WTC11 (cell line): ENCODE data around the gene MAGOH. TPM values are rescaled to one million over a fixed set of nuclear protein-coding genes. Genes with fewer than 3 reads are reported as not detected.

Source experiments
- ATAC-seq: fragments of 200-7000 bp; cut with Tn5 transposase; 2 replicates; pipeline ENCODE4 v1.10.0; 2021; ENCODE audit warnings: mild to moderate bottlenecking, moderate library complexity
- CTCF ChIA-PET: fragments of 300-600 bp; sonication (Branson Sonifier 250); formaldehyde crosslinking; loops from one replicate; lab custom pipeline; 2021; ENCODE audit warnings: antibody characterized with exemption; lab: Charles Lee
- POLR2A ChIA-PET: fragments of 350-600 bp; sonication (Branson Sonifier 250); formaldehyde crosslinking; loops from one replicate; lab custom pipeline; 2021; ENCODE audit warnings: antibody characterized with exemption; lab: Charles Lee
- DNase-seq: peaks from one replicate; pipeline ENCODE4 v3.0.0; 2021; ENCODE audit warnings: low spot score
- H3K27ac Mint-ChIP-seq: 2 replicates; pipeline ENCODE4 v1.8.0; 2021; ENCODE audit warnings: mixed read lengths
- H3K27me3 Mint-ChIP-seq: 2 replicates; pipeline ENCODE4 v1.8.0; 2021; ENCODE audit warnings: low read depth, mild to moderate bottlenecking, moderate library complexity, mixed read lengths
- H3K36me3 Mint-ChIP-seq: 2 replicates; pipeline ENCODE4 v1.8.0; 2021; ENCODE audit warnings: mixed read lengths
- H3K4me1 Mint-ChIP-seq: 2 replicates; pipeline ENCODE4 v1.8.0; 2022; ENCODE audit warnings: mixed read lengths
- H3K4me3 Mint-ChIP-seq: 2 replicates; pipeline ENCODE4 v1.8.0; 2021; ENCODE audit warnings: mild to moderate bottlenecking, moderate library complexity, mixed read lengths
- H3K9me3 Mint-ChIP-seq: 2 replicates; pipeline ENCODE4 v1.8.0; 2021; ENCODE audit warnings: mixed read lengths
- ELF4 ChIP-seq: sonication (generic); formaldehyde crosslinking; IDR thresholded peaks from 2 replicates; pipeline ENCODE4 v1.8.1; 2022; ENCODE audit warnings: low read depth, mild to moderate bottlenecking, moderate library complexity, missing genetic modification reagents
- ETV6 ChIP-seq: sonication (generic); formaldehyde crosslinking; IDR thresholded peaks from 2 replicates; pipeline ENCODE4 v1.8.1; 2022; ENCODE audit warnings: mild to moderate bottlenecking, missing genetic modification reagents
- GABPB1 ChIP-seq: sonication (generic); formaldehyde crosslinking; IDR thresholded peaks from 2 replicates; pipeline ENCODE4 v1.8.1; 2023; ENCODE audit warnings: mild to moderate bottlenecking, missing genetic modification reagents
- GRHL2 ChIP-seq: fragments of 250-450 bp; sonication (Bioruptor Pico); IDR thresholded peaks from 2 replicates; pipeline ENCODE4 v1.8.0; 2022; ENCODE audit warnings: mild to moderate bottlenecking, moderate library complexity; ENCODE audit not compliant: insufficient replicate concordance, severe bottlenecking
- JUN ChIP-seq: sonication (generic); formaldehyde crosslinking; IDR thresholded peaks from 2 replicates; pipeline ENCODE4 v1.8.0; 2023; ENCODE audit warnings: mild to moderate bottlenecking, missing genetic modification reagents
- KAT7 ChIP-seq: sonication (generic); formaldehyde crosslinking; IDR thresholded peaks from 2 replicates; pipeline ENCODE4 v1.8.1; 2023; ENCODE audit warnings: missing genetic modification reagents, mild to moderate bottlenecking, borderline replicate concordance
- MYBL2 ChIP-seq: sonication (generic); formaldehyde crosslinking; IDR thresholded peaks from 2 replicates; pipeline ENCODE4 v1.8.1; 2023; ENCODE audit warnings: mild to moderate bottlenecking, moderate library complexity, missing genetic modification reagents
- NR2C2 ChIP-seq: sonication (generic); formaldehyde crosslinking; IDR thresholded peaks from 2 replicates; pipeline ENCODE4 v1.8.0; 2022; ENCODE audit warnings: mild to moderate bottlenecking, missing genetic modification reagents
- RELA ChIP-seq: sonication (generic); formaldehyde crosslinking; IDR thresholded peaks from 2 replicates; pipeline ENCODE4 v1.8.1; 2022; ENCODE audit warnings: missing genetic modification reagents, mild to moderate bottlenecking, borderline replicate concordance
- TCF7 ChIP-seq: sonication (generic); formaldehyde crosslinking; IDR thresholded peaks from 2 replicates; pipeline ENCODE4 v1.8.0; 2022; ENCODE audit warnings: mild to moderate bottlenecking, low read depth, missing genetic modification reagents, moderate library complexity
- TEAD1 ChIP-seq: sonication (generic); formaldehyde crosslinking; IDR thresholded peaks from 2 replicates; pipeline ENCODE4 v1.8.0; 2022; ENCODE audit warnings: mild to moderate bottlenecking, missing genetic modification reagents
- ZNF219 ChIP-seq: sonication (generic); formaldehyde crosslinking; IDR thresholded peaks from 2 replicates; pipeline ENCODE4 v1.8.0; 2023; ENCODE audit warnings: missing genetic modification reagents, mild to moderate bottlenecking, borderline replicate concordance
- ZNF396 ChIP-seq: fragments of 250-450 bp; sonication (Bioruptor Pico); IDR thresholded peaks from 2 replicates; pipeline ENCODE4 v1.8.0; 2021; ENCODE audit warnings: mild to moderate bottlenecking, moderate library complexity, borderline replicate concordance
- ZNF423 ChIP-seq: fragments of 250-450 bp; sonication (Bioruptor Pico); IDR thresholded peaks from 2 replicates; pipeline ENCODE4 v2.1.2; 2022; ENCODE audit warnings: mild to moderate bottlenecking, moderate library complexity
- total RNA-seq: library from RNA; stranded (reverse); gene quantifications from 3 replicates; pipeline ENCODE4 v1.2.3, GENCODE V29; 2021
- TF ChIP-seq, protein P1 (sequence below): sonication (generic); formaldehyde crosslinking; IDR thresholded peaks from 2 replicates; pipeline ENCODE4 v1.8.0; 2022; ENCODE audit warnings: mild to moderate bottlenecking, missing genetic modification reagents
- TF ChIP-seq, protein P2 (sequence below): sonication (generic); formaldehyde crosslinking; IDR thresholded peaks from 2 replicates; pipeline ENCODE4 v1.8.0; 2022; ENCODE audit warnings: missing genetic modification reagents
- TF ChIP-seq, protein P3 (sequence below): sonication (generic); formaldehyde crosslinking; IDR thresholded peaks from 2 replicates; pipeline ENCODE4 v1.8.1; 2023; ENCODE audit warnings: mild to moderate bottlenecking, missing genetic modification reagents
- TF ChIP-seq, protein P4 (sequence below): sonication (generic); formaldehyde crosslinking; IDR thresholded peaks from 2 replicates; pipeline ENCODE4 v1.8.0; 2022; ENCODE audit warnings: mild to moderate bottlenecking, missing genetic modification reagents
- TF ChIP-seq, protein P5 (sequence below): sonication (generic); formaldehyde crosslinking; IDR thresholded peaks from 2 replicates; pipeline ENCODE4 v1.8.0; 2023; ENCODE audit warnings: mild to moderate bottlenecking, missing genetic modification reagents
- TF ChIP-seq, protein P6 (sequence below): sonication (generic); formaldehyde crosslinking; IDR thresholded peaks from 2 replicates; pipeline ENCODE4 v1.8.0; 2023; ENCODE audit warnings: missing genetic modification reagents
- TF ChIP-seq, protein P7 (sequence below): sonication (generic); formaldehyde crosslinking; IDR thresholded peaks from 2 replicates; pipeline ENCODE4 v1.8.1; 2023; ENCODE audit warnings: mild to moderate bottlenecking, missing genetic modification reagents, moderate library complexity
- TF ChIP-seq, protein P8 (sequence below): fragments of 250-450 bp; sonication (Bioruptor Pico); conservative IDR thresholded peaks from 2 replicates; pipeline ENCODE4 v1.9.0; 2021; ENCODE audit warnings: mild to moderate bottlenecking

The MAGOH gene
- total RNA-seq, 1 experiment from 2014 or later = 57.8 TPM

DNA sequence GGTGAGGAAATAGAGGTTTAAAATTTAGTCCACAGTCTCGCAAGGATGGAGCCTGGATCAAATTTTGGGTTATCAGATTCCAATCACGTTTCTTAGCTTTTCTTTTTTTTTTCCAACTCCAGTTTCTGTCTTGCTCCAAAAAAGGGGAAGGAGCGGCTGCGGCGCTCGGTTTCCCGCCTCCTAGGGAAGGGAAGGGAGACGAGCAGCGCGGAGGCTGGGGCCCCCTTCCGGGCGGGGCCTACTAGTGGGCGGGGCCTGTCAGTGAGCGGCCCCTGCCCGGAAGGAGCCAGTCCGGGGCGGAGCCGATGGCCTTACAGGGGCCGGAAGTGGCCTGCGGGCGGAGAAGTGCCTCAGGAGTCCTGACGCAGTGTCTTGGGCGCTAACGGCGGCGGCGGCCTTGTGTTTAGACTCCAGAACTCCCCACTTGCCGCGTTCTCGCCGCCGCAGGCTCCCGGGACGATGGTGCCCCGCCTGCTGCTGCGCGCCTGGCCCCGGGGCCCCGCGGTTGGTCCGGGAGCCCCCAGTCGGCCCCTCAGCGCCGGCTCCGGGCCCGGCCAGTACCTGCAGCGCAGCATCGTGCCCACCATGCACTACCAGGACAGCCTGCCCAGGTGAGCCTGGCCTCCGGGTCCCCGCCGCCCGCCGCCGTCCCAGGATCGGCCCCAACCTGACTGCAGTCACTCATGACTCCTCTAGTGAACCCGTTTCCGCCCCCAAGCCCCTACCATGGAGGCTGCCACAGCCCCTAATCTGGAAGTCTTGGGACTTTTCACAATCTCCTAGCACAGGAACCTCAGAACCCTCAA lies 41.6 kb downstream of the MAGOH start, which contains the start of gene CPT2 (continued):
- peak; percentile 75; the same call in 1 of the 2 replicates for TF ChIP-seq ETV6 (CRISPR knock-in tag)
- 0 out of 2 replicates have a peak, but pooled peaks have one; percentile 14 for TF ChIP-seq ELF4 (CRISPR knock-in tag)
- TF ChIP-seq ZNF423 (CRISPR knock-in tag) = no peak
- TF ChIP-seq RELA = peak; percentile 36; the same call in 1 of the 2 replicates

DNA sequence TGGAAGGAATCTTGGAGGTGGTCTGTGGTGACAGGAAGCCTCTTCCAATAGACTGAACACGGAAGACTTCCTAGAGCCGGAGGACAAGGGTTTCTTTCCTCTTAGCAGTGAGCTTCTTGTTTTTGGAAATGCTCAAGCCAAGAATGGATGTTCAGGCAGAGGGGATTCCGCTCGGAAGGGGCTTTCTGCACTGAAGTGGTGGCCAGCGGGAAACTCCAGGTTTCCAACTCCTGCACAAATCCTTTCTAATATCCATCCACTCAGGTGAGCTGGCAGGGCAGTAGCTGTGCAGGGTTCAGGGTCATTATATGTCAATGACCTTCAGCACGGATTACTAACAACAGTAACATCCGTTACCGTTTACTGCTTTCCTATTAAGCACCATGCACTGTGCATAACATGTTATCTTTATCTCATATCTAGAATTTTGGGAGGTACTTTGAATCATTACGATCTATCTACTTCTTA lies 42.3 kb downstream of the MAGOH start:
- POLR2A ChIA-PET = no interaction called here
- no peak for ATAC-seq
- TF ChIP-seq TEAD1 (CRISPR knock-in tag) (no peak), GABPB1 (CRISPR knock-in tag) (no peak), GRHL2 (no peak), NR2C2 (no peak), ZNF396 (no peak), MYBL2 (no peak), TCF7 (CRISPR knock-in tag) (no peak), KAT7 (CRISPR knock-in tag) (no peak), ZNF219 (CRISPR knock-in tag) (no peak), JUN (no peak)
- TF ChIP-seq, protein P1, sequence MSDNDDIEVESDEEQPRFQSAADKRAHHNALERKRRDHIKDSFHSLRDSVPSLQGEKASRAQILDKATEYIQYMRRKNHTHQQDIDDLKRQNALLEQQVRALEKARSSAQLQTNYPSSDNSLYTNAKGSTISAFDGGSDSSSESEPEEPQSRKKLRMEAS = no peak
- TF ChIP-seq, protein P2, sequence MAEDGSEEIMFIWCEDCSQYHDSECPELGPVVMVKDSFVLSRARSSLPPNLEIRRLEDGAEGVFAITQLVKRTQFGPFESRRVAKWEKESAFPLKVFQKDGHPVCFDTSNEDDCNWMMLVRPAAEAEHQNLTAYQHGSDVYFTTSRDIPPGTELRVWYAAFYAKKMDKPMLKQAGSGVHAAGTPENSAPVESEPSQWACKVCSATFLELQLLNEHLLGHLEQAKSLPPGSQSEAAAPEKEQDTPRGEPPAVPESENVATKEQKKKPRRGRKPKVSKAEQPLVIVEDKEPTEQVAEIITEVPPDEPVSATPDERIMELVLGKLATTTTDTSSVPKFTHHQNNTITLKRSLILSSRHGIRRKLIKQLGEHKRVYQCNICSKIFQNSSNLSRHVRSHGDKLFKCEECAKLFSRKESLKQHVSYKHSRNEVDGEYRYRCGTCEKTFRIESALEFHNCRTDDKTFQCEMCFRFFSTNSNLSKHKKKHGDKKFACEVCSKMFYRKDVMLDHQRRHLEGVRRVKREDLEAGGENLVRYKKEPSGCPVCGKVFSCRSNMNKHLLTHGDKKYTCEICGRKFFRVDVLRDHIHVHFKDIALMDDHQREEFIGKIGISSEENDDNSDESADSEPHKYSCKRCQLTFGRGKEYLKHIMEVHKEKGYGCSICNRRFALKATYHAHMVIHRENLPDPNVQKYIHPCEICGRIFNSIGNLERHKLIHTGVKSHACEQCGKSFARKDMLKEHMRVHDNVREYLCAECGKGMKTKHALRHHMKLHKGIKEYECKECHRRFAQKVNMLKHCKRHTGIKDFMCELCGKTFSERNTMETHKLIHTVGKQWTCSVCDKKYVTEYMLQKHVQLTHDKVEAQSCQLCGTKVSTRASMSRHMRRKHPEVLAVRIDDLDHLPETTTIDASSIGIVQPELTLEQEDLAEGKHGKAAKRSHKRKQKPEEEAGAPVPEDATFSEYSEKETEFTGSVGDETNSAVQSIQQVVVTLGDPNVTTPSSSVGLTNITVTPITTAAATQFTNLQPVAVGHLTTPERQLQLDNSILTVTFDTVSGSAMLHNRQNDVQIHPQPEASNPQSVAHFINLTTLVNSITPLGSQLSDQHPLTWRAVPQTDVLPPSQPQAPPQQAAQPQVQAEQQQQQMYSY (CRISPR knock-in tag) = no peak
- TF ChIP-seq, protein P3, sequence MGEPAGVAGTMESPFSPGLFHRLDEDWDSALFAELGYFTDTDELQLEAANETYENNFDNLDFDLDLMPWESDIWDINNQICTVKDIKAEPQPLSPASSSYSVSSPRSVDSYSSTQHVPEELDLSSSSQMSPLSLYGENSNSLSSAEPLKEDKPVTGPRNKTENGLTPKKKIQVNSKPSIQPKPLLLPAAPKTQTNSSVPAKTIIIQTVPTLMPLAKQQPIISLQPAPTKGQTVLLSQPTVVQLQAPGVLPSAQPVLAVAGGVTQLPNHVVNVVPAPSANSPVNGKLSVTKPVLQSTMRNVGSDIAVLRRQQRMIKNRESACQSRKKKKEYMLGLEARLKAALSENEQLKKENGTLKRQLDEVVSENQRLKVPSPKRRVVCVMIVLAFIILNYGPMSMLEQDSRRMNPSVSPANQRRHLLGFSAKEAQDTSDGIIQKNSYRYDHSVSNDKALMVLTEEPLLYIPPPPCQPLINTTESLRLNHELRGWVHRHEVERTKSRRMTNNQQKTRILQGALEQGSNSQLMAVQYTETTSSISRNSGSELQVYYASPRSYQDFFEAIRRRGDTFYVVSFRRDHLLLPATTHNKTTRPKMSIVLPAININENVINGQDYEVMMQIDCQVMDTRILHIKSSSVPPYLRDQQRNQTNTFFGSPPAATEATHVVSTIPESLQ (CRISPR knock-in tag) = no peak
- TF ChIP-seq, protein P4, sequence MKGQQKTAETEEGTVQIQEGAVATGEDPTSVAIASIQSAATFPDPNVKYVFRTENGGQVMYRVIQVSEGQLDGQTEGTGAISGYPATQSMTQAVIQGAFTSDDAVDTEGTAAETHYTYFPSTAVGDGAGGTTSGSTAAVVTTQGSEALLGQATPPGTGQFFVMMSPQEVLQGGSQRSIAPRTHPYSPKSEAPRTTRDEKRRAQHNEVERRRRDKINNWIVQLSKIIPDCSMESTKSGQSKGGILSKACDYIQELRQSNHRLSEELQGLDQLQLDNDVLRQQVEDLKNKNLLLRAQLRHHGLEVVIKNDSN (CRISPR knock-in tag) = no peak
- TF ChIP-seq, protein P5, sequence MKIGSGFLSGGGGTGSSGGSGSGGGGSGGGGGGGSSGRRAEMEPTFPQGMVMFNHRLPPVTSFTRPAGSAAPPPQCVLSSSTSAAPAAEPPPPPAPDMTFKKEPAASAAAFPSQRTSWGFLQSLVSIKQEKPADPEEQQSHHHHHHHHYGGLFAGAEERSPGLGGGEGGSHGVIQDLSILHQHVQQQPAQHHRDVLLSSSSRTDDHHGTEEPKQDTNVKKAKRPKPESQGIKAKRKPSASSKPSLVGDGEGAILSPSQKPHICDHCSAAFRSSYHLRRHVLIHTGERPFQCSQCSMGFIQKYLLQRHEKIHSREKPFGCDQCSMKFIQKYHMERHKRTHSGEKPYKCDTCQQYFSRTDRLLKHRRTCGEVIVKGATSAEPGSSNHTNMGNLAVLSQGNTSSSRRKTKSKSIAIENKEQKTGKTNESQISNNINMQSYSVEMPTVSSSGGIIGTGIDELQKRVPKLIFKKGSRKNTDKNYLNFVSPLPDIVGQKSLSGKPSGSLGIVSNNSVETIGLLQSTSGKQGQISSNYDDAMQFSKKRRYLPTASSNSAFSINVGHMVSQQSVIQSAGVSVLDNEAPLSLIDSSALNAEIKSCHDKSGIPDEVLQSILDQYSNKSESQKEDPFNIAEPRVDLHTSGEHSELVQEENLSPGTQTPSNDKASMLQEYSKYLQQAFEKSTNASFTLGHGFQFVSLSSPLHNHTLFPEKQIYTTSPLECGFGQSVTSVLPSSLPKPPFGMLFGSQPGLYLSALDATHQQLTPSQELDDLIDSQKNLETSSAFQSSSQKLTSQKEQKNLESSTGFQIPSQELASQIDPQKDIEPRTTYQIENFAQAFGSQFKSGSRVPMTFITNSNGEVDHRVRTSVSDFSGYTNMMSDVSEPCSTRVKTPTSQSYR (CRISPR knock-in tag) = no peak
- TF ChIP-seq, protein P6, sequence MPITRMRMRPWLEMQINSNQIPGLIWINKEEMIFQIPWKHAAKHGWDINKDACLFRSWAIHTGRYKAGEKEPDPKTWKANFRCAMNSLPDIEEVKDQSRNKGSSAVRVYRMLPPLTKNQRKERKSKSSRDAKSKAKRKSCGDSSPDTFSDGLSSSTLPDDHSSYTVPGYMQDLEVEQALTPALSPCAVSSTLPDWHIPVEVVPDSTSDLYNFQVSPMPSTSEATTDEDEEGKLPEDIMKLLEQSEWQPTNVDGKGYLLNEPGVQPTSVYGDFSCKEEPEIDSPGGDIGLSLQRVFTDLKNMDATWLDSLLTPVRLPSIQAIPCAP = no peak
- TF ChIP-seq, protein P7, sequence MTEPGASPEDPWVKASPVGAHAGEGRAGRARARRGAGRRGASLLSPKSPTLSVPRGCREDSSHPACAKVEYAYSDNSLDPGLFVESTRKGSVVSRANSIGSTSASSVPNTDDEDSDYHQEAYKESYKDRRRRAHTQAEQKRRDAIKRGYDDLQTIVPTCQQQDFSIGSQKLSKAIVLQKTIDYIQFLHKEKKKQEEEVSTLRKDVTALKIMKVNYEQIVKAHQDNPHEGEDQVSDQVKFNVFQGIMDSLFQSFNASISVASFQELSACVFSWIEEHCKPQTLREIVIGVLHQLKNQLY (CRISPR knock-in tag) = no peak
- TF ChIP-seq, protein P8, sequence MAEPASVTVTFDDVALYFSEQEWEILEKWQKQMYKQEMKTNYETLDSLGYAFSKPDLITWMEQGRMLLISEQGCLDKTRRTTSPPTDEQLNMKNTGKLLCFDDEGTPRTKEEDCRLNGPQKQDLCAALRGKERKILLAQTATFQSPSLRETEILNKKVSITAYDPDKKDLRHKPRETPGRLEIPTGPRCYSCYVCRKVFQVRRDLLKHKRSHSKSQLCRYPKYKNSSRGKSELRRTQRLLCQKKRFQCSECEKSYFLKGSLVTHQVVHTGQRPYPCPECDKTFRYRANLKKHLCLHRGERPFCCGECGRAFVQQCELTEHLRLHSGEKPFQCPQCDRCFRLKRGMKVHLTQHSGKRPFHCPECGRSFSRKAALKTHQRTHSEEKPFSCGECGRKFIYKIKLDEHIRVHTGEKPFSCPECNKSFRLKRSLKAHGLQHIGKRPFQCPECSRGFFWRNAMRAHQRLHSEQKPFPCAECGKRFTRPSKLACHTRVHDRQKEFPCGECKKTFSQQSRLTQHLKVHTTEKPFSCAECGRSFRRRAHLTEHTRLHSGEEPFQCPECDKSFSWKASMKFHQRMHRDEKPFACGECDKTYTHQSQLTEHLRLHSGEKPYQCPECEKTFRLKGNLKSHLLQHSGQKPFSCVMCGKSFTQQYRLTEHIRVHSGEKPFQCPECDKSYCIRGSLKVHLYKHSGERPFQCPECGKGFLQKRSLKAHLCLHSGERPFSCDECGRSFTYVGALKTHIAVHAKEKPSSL (CRISPR knock-in tag) = no peak

More for the DNA sequence above, 42.3 kb downstream of the MAGOH start:
- Mint-ChIP-seq H3K27me3 (peaks cover 23% of the 10 kb centered on the region), H3K9me3 (no peaks in the 10 kb centered on the region), H3K4me3 (peak overlapping the region; percentile 93), H3K4me1 (peaks cover 20% of the 10 kb centered on the region), H3K36me3 (peaks cover 5% of the 10 kb centered on the region; the same call in 1 of the 2 replicates), H3K27ac (peak overlapping the region; percentile 86; the same call in 1 of the 2 replicates)
- CTCF ChIA-PET = interaction anchor here (1.0 to 2.4 kb wide), 5 partner anchors 10 to 291 kb away, joined by 3 to 13 read pairs (median 4); no protein-coding TSS in a partner anchor
- DNase-seq = no peak
